ENCODE measurements around the gene LZTFL1. TPM values are rescaled to one million over a fixed set of nuclear protein-coding genes. Genes with fewer than 3 reads are reported as not detected.

Gene LZTFL1
- total and polyA plus RNA-seq, 2 experiments from 2014 or later = 6.3 to 13.9 TPM

GRCh38 chr3:45776301-45776595 is 65.7 kb downstream of the LZTFL1 start (continued):
- TF ChIP-seq, protein P1, sequence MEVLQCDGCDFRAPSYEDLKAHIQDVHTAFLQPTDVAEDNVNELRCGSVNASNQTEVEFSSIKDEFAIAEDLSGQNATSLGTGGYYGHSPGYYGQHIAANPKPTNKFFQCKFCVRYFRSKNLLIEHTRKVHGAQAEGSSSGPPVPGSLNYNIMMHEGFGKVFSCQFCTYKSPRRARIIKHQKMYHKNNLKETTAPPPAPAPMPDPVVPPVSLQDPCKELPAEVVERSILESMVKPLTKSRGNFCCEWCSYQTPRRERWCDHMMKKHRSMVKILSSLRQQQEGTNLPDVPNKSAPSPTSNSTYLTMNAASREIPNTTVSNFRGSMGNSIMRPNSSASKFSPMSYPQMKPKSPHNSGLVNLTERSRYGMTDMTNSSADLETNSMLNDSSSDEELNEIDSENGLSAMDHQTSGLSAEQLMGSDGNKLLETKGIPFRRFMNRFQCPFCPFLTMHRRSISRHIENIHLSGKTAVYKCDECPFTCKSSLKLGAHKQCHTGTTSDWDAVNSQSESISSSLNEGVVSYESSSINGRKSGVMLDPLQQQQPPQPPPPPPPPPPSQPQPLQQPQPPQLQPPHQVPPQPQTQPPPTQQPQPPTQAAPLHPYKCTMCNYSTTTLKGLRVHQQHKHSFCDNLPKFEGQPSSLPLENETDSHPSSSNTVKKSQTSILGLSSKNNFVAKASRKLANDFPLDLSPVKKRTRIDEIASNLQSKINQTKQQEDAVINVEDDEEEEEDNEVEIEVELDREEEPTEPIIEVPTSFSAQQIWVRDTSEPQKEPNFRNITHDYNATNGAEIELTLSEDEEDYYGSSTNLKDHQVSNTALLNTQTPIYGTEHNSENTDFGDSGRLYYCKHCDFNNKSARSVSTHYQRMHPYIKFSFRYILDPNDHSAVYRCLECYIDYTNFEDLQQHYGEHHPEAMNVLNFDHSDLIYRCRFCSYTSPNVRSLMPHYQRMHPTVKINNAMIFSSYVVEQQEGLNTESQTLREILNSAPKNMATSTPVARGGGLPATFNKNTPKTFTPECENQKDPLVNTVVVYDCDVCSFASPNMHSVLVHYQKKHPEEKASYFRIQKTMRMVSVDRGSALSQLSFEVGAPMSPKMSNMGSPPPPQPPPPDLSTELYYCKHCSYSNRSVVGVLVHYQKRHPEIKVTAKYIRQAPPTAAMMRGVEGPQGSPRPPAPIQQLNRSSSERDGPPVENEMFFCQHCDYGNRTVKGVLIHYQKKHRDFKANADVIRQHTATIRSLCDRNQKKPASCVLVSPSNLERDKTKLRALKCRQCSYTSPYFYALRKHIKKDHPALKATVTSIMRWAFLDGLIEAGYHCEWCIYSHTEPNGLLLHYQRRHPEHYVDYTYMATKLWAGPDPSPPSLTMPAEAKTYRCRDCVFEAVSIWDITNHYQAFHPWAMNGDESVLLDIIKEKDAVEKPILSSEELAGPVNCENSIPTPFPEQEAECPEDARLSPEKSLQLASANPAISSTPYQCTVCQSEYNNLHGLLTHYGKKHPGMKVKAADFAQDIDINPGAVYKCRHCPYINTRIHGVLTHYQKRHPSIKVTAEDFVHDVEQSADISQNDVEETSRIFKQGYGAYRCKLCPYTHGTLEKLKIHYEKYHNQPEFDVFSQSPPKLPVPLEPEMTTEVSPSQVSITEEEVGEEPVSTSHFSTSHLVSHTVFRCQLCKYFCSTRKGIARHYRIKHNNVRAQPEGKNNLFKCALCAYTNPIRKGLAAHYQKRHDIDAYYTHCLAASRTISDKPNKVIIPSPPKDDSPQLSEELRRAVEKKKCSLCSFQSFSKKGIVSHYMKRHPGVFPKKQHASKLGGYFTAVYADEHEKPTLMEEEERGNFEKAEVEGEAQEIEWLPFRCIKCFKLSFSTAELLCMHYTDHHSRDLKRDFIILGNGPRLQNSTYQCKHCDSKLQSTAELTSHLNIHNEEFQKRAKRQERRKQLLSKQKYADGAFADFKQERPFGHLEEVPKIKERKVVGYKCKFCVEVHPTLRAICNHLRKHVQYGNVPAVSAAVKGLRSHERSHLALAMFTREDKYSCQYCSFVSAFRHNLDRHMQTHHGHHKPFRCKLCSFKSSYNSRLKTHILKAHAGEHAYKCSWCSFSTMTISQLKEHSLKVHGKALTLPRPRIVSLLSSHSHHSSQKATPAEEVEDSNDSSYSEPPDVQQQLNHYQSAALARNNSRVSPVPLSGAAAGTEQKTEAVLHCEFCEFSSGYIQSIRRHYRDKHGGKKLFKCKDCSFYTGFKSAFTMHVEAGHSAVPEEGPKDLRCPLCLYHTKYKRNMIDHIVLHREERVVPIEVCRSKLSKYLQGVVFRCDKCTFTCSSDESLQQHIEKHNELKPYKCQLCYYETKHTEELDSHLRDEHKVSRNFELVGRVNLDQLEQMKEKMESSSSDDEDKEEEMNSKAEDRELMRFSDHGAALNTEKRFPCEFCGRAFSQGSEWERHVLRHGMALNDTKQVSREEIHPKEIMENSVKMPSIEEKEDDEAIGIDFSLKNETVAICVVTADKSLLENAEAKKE (CRISPR knock-in tag; IDR thresholded peaks at IDR 0.05) = no peak
- TF ChIP-seq POLR2AphosphoS5 (IDR thresholded peaks at IDR 0.05; ENCODE audit: low read depth) = no peak
- TF ChIP-seq EZH2 (IDR thresholded peaks at IDR 0.05; ENCODE audit: low read depth, unreplicated experiment) = no peak
- no peak for TF ChIP-seq JUNB (IDR thresholded peaks at IDR 0.05; ENCODE audit: unreplicated experiment)
- TF ChIP-seq NANOG (IDR thresholded peaks at IDR 0.05; ENCODE audit: borderline replicate concordance) = no peak
- no peak for TF ChIP-seq ZNF331 (CRISPR knock-in tag; IDR thresholded peaks at IDR 0.05; ENCODE audit: low read depth)
- no peak for TF ChIP-seq ZNF114 (CRISPR knock-in tag; IDR thresholded peaks at IDR 0.05)
- TF ChIP-seq, protein P2, sequence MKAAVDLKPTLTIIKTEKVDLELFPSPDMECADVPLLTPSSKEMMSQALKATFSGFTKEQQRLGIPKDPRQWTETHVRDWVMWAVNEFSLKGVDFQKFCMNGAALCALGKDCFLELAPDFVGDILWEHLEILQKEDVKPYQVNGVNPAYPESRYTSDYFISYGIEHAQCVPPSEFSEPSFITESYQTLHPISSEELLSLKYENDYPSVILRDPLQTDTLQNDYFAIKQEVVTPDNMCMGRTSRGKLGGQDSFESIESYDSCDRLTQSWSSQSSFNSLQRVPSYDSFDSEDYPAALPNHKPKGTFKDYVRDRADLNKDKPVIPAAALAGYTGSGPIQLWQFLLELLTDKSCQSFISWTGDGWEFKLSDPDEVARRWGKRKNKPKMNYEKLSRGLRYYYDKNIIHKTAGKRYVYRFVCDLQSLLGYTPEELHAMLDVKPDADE (IDR thresholded peaks at IDR 0.05) = no peak

- H3K27ac Mint-ChIP-seq = no peak overlapping the region
- Histone ChIP-seq H4K20me1 (replicated peaks; ENCODE audit: insufficient read depth) (no peaks in the 10 kb centered on the region), H3K4me1 (ENCODE audit: insufficient read depth) (peaks cover 6% of the 10 kb centered on the region), H3K27ac (ENCODE audit: low read depth) (no peak overlapping the region), H3K27me3 (ENCODE audit: insufficient read depth) (no peaks in the 10 kb centered on the region), H3K36me3 (ENCODE audit: insufficient read depth) (no peaks in the 10 kb centered on the region), H3K4me2 (no peak overlapping the region), H3K9me2 (ENCODE audit: insufficient read depth) (0 out of 2 replicates have a peak, but pooled peaks cover 8% of the 10 kb centered on the region), H3K4me3 (no peak overlapping the region), H3K79me2 (replicated peaks; ENCODE audit: insufficient read depth) (no peaks in the 10 kb centered on the region), H3F3A (replicated peaks; ENCODE audit: low read depth) (no peaks in the 10 kb centered on the region), H2AFZ (no peak overlapping the region)
- H3K36me3 Mint-ChIP-seq (ENCODE audit: low read depth) = no peaks in the 10 kb centered on the region
- DNase-seq (ENCODE audit: low spot score) (no peak), ATAC-seq (no peak)
- TF ChIP-seq NANOG (IDR thresholded peaks at IDR 0.05; ENCODE audit: borderline replicate concordance) = no peak
- peaks cover 12% of the 10 kb centered on the region for H3K4me1 Mint-ChIP-seq
- no peaks in the 10 kb centered on the region for H3K9me3 Mint-ChIP-seq
- H3K4me3 Mint-ChIP-seq = no peak overlapping the region
- H3K27me3 Mint-ChIP-seq (ENCODE audit: insufficient read depth, low read depth, poor library complexity) = peaks cover 8% of the 10 kb centered on the region
Measured at GRCh38 chr3:45775571-45776300, 66.2 kb downstream of the LZTFL1 start.

Measured in GM23338 (cell line).